ENCODE measurements around the gene VTI1A. TPM values are rescaled to one million over a fixed set of nuclear protein-coding genes. Genes with fewer than 3 reads are reported as not detected.
A peak's percentile ranks its signal among the peaks of the same experiment; 100 is the strongest.
"Not testable (repeated sequence)": the region's sequence is repeated elsewhere in the genome, so short reads cannot be mapped to it uniquely, and the experiment has no call there.

Gene VTI1A
- total and polyA plus RNA-seq, 12 donors: 5.2 to 64.1 (median 22.0) TPM

DNA sequence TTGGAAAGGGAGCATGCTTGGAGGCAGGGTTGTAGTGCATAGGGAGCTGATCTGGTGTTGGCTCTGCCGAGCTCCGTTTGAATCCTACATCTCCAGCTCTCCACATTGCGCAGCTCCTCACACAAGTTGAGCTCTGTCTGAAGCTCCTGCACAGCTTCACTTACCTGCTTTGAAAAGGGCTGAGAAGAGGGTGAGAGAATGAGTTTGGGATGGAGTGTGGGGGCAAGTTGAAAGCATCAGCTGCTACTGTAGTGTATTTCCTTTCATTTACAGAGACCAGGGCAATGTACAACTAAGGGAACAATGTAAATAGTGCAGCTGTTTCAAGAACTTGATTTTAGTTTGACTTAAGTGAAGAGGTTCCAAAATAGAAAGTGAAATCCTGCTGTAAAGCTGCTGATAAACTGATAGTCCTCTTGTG, 88.5 kb downstream of the VTI1A start:
- DNase-seq: no peak
- WGBS, 4 donors: 44 to 68% (median 54%) methylated on average over 3 of the region's 3 CpGs
- no peak overlapping the region for H3K27ac ChIP-seq
- TF ChIP-seq, protein P1, sequence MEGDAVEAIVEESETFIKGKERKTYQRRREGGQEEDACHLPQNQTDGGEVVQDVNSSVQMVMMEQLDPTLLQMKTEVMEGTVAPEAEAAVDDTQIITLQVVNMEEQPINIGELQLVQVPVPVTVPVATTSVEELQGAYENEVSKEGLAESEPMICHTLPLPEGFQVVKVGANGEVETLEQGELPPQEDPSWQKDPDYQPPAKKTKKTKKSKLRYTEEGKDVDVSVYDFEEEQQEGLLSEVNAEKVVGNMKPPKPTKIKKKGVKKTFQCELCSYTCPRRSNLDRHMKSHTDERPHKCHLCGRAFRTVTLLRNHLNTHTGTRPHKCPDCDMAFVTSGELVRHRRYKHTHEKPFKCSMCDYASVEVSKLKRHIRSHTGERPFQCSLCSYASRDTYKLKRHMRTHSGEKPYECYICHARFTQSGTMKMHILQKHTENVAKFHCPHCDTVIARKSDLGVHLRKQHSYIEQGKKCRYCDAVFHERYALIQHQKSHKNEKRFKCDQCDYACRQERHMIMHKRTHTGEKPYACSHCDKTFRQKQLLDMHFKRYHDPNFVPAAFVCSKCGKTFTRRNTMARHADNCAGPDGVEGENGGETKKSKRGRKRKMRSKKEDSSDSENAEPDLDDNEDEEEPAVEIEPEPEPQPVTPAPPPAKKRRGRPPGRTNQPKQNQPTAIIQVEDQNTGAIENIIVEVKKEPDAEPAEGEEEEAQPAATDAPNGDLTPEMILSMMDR (IDR thresholded peaks at IDR 0.05): no peak
- TF ChIP-seq POLR2A (IDR thresholded peaks at IDR 0.05): no peak
- intact Hi-C loops (cut with DNase I): no loop called here
- no peaks in the 10 kb centered on the region for H3K9me3 ChIP-seq (replicated peaks in 1 of 3)
- no peaks in the 10 kb centered on the region for H3K27me3 ChIP-seq
- H3K4me1 ChIP-seq (replicated peaks in 1 of 2): peaks cover 0 to 21% of the 10 kb centered on the region in 2 donors
- no peaks in the 10 kb centered on the region for H3K36me3 ChIP-seq (replicated peaks in 1 of 2)
- peak overlapping the region in 1 of 4 donors; percentile 29 for H3K4me3 ChIP-seq

- WGBS, 4 donors: 81 to 94% (median 87%) methylated on average over 8 of the region's 8 CpGs
- Histone ChIP-seq H3K27ac (no peak overlapping the region), H3K4me3 (no peak overlapping the region), H3K4me1 (replicated peaks in 1 of 2) (peaks cover under 1 to 21% of the 10 kb centered on the region in 2 donors), H3K36me3 (replicated peaks in 1 of 2) (no peaks in the 10 kb centered on the region), H3K27me3 (no peaks in the 10 kb centered on the region), H3K9me3 (replicated peaks in 1 of 3) (no peaks in the 10 kb centered on the region)
- intact Hi-C loops (cut with DNase I): no loop called here
- TF ChIP-seq POLR2A (IDR thresholded peaks at IDR 0.05): no peak
- TF ChIP-seq, protein P1 (IDR thresholded peaks at IDR 0.05): no peak
- no peak for DNase-seq
Observed at GRCh38 chr10:112536663-112537062, 89.6 kb downstream of the VTI1A start.

DNA sequence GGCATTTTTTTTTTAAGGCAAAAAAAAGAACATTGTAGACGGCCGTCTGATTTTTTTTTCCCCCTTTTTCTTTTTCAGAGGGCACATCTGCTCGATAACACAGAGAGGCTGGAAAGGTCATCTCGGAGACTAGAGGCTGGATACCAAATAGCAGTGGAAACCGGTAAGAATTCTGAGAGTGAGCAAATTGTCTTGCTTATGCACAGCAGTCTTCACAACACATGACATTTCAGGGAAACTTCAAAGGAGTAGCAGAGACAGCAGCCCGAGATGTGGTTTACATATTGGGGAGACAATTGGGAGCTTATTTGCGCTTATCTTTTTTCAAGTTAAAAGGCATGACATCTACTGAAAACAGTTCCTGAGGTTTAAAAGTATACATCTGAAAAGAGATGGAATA, 91.2 kb downstream of the VTI1A start:
- Histone ChIP-seq H3K36me3 (replicated peaks in 1 of 2) (no peaks in the 10 kb centered on the region), H3K27me3 (no peaks in the 10 kb centered on the region), H3K27ac (no peak overlapping the region), H3K9me3 (replicated peaks in 1 of 3) (no peaks in the 10 kb centered on the region), H3K4me3 (no peak overlapping the region), H3K4me1 (replicated peaks in 1 of 2) (peaks cover 6 to 21% of the 10 kb centered on the region in 2 donors)
- no peak for TF ChIP-seq POLR2A (IDR thresholded peaks at IDR 0.05)
- TF ChIP-seq, protein P1 (IDR thresholded peaks at IDR 0.05): no peak
- DNase-seq: no peak
- 88 to 91% (median 91%) methylated on average over 7 of the region's 7 CpGs for WGBS, 4 donors
- intact Hi-C loops (cut with DNase I): no loop called here

DNA sequence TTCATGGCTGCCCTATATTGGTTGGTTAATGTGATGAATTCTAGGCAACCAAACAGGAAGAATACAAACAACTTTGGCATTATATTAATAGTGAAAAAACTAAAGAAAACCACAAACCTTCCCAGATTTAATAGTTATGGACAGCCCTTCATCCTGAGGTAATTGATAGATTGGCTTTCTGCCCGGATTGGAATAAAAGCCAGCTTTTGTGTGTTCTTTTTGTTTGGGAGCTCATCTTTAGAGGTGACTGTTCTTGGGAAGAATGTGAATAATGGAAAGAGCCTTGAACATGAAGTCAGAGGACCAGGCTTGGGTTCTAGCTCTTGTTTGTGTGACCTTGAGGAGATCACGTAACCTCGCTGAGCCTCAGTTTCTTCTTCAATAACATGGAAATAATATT, 92.3 kb downstream of the VTI1A start:
- Histone ChIP-seq H3K27ac (no peak overlapping the region), H3K4me3 (no peak overlapping the region), H3K36me3 (replicated peaks in 1 of 2) (no peaks in the 10 kb centered on the region), H3K27me3 (no peaks in the 10 kb centered on the region), H3K9me3 (replicated peaks in 1 of 3) (no peaks in the 10 kb centered on the region), H3K4me1 (replicated peaks in 1 of 2) (peaks cover 6 to 16% of the 10 kb centered on the region in 2 donors)
- intact Hi-C loops (cut with DNase I): no loop called here
- no peak for DNase-seq
- 53 to 69% (median 56%) methylated on average over 3 of the region's 3 CpGs for WGBS, 4 donors
- TF ChIP-seq, protein P1 (IDR thresholded peaks at IDR 0.05): no peak
- no peak for TF ChIP-seq POLR2A (IDR thresholded peaks at IDR 0.05)

GRCh38 chr10:112542823-112543222, 95.8 kb downstream of the VTI1A start:
- H3K4me3 ChIP-seq; H3K9me3 ChIP-seq (replicated peaks in 1 of 3); H3K27me3 ChIP-seq; H3K36me3 ChIP-seq (replicated peaks in 1 of 2); H3K27ac ChIP-seq; H3K4me1 ChIP-seq (replicated peaks in 1 of 2); intact Hi-C loops (cut with DNase I); DNase-seq: not testable (repeated sequence)
- WGBS, 4 donors: 95 to 97% (median 96%) methylated on average over 5 of the region's 5 CpGs

All from adrenal gland (tissue), 12 donors.